Stimulated activated CD8-positive, alpha-beta memory T cell treated with anti-CD3 and anti-CD28 coated beads, Interleukin-15, amount 100 ng/mL, for 4 hours (primary cell): ENCODE data around the gene HOXB2.

Experiments
- DNase-seq, 2 donors: peaks; one replicate each; pipeline ENCODE4 v3.0.0-alpha.2; 2020; ENCODE audit warnings: low read depth in 2 of 2

HOXB2 gene

DNA sequence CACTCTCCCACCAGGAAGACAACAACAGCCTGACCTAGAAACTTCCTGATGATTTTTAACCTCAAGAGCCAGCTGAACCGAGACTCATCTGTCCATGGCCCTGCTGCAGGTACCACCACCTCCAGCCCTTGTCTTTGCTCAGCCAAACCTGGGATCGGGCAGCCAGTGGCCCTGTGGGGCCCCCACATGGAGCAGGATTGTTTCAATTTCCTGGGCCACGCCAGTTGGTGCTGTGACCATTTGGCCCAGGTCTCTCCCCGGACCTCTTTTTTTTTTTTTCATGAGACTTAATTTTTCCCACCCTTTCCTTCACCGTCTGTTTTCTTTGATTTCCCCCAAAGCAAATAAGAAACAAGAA is 8.3 kb upstream of the HOXB2 start:
- no peak for DNase-seq

GRCh38 chr17:48552466-48553189 is 7.7 kb upstream of the HOXB2 start:
- no peak for DNase-seq

GRCh38 chr17:48551596-48552465 is 6.9 kb upstream of the HOXB2 start:
- no peak for DNase-seq

- no peak for DNase-seq
These were observed 6.3 kb upstream of the HOXB2 start for GRCh38 chr17:48551214-48551555.

DNA sequence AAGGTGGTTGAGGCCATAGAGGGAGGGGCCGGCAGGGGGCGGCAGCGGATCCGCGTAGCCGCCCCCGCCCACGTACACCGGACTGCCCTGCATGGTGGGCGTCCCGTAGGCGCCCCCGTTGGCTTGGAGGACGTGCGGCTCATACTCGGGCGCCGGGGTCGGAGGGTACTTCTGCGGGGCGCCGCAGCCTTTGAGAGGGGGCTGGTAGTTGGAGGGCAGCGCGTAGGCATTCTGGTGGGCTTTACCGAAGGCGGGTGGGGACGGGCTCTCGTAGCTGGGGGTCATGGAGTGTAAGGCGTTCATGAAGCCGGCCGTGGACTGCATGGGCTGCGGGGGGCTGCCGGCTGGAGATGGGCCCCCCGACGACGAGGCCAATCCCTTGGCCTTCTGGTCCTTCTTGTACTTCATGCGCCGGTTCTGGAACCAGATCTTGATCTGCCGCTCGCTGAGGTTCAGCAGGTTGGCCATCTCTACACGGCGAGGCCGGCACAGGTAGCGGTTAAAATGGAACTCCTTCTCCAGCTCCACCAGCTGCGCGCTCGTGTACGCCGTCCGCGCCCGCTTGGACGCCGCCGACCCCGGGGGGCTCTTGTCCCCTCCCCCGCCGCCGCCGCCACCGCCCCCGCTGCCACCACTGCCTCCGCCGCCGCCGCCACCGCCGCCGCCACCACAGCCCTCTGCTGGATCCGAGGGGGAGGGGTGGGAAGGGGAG is 5.7 kb upstream of the HOXB2 start:
- no peak for DNase-seq

- DNase-seq, result no peak
These were observed 5.1 kb upstream of the HOXB2 start for GRCh38 chr17:48549914-48550501.

DNA sequence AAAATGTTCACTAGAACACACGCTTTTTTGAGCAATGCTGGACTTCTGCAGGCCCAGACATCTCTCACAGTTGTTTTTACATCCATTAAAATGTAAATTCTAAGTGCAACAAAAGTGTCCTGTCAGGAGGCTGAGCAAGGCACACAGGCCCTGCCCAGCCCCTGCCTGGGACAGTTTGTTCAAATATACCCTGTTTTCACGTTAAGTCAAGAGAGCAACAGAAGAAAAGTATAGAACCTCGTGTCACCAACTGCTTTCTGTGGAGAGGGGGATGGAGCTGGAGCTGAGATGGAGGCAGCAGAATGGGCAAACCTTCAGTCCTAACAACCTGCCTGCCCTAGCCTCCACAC is 4.3 kb upstream of the HOXB2 start:
- DNase-seq, result no peak

- DNase-seq, result no peak
These were observed 3.8 kb upstream of the HOXB2 start for GRCh38 chr17:48548523-48549280.

DNA sequence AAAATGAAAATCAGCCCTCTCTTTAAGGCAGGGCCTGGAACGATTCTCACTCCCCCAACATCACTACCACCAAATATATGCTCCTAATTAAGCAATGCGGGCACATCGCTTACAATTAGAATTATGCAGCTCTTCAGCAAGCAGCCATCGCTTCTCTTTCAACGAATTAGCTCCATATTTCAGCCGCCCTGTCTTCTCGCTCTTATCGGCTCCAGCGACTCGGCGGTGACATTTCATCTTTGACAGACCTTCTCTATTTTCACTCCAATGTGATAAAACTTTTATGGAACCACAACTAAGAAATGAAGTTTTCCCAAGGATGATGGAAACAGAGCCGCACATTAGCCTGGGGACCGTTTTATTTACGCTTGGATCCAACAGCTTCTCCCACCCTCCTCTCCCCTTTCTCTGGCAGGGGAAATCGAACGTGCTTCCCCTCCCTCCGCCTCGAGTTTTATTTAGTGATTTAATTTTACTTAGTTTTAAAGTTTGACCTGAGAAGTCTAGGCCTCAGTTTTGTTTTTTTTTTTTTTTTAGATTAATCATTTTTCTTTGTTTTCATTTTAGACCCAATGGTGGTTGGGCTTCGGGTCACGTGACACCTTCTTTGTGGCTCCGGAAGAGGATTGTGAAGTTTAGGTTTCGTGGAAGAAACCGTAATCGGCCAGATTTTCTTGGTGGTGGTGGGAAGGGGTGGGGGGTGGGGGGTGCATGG is 3.1 kb upstream of the HOXB2 start:
- no peak for DNase-seq

DNA sequence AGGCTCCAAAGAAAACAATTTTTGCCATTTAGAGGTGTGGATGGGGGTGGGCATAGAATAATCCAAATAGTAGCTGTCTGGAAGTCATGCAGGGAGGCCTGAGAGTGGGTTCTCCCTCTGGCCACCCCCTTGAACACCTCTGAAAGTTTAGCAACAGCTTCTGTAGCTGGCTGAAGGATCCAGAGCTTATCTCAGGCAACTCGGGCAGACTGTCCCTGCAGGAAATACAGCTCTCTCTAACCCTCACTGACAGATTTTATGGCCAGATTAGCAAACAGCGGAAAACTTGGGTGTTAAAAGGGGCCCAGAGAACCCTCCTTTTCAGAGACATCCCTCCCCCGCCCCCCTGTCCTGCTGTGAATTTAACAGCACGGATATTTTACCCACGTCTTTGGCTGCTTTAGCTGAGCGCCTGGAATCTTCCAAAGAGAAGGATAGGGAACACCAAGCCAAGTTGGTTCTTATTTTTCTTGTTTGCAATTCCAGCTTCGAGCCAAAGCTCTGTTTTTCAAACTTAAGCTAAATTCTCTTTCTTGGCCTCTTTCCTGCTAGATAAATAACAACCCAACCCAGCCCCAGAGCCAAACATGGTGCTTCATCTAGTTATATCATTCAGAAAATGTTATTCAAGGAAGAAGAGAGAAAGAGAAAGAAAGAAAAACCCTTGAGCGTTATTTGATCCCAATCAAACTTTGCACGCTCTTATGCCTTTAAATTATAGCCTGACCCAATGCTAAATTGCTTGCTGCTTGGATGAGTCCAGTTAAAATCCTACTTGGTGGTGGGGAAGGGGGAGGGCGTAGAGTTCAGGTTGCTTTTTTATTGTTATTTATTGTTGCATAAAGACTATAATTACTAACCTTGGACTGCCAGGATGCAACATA is 2.3 kb upstream of the HOXB2 start:
- DNase-seq, result no peak

DNA sequence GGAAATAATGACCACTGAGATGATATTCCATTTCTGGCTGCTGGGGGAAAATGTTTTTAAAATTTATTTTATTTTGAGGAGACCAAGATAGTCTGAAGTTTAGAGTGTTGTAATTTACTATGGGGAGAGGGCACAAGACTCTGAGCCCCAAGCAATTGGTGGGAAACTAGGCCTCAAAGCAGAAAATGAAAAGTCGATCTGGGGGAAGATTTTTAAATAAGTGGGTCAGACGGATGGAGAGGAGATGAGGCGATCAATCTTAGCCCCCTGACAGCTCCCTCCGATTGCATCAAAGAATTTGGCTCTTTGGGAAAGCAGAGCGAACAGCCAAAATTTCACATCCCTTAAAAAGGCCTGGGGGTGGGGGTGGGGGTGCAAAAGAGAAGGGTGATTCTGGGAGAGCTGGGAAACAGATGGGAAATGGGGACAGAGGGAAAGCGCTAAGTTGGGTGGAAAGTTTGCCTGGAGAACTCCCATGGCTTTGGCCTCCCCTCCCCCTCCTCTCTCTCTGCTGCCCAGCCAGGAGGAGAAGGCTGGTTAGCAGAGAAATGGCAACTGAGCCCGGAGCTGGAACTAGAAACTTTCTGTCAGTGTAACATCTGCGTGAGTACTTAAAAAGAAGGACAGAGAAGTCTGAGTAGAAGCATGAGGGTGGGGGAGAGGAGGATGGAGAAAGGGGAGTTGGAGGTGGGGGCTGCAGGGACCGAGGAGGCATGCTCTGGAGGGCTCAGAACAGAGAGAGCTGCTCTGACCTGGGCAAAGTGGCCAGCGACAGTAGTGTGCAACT is 1.4 kb upstream of the HOXB2 start:
- no peak for DNase-seq

DNA sequence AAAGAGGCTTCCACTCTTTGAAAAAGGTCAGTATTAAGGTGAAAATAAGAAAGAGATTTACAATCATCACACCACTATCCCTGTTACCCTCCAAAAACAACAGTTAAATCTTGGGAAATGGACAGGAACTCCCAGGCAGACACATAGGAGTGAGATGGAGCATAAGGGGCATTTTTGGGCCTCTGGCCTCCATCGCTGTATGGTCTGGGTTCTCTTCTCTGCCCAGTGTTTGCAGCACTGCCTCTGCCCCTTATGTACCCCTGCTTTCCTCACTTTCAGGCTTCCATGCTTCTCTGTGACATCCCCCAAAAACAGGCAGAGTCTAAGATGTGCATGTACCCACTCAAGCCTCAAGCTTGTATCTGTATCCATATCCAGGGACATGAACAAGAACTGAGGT is 630 bp upstream of the HOXB2 start:
- no peak for DNase-seq

DNA sequence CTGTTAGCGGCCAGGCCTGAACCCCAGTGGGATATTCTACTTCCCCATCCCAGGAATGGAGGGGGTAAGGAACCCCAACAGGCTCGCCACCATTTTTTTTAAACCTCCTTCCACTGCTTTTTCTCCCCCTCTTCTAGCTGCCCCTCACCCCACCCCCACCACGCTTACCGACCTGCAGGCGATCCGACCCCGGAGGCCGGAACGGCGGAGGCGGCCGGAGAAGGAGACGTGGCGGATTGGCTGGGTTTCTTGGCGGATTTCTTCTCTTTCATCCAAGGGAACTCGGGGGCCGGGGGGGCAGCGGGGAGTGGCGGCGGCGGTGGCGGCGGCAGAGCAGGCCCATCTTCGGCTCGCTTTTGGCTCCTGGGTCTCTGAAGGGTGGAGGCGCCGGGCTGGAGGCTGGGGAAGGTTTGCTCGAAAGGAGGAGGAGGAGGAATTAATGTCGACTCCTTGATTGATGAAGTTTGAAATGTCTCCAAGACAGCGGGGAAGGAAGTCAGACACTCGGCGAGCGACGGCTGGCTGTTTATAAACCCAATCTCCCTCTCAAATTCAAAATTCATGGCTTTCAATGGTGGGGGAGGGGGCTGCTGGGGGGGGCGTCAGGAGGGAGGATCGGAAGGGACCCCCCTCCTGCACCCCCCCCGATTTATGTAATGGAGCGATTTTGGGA is 424 bp downstream of the HOXB2 start:
- no peak for DNase-seq

DNA sequence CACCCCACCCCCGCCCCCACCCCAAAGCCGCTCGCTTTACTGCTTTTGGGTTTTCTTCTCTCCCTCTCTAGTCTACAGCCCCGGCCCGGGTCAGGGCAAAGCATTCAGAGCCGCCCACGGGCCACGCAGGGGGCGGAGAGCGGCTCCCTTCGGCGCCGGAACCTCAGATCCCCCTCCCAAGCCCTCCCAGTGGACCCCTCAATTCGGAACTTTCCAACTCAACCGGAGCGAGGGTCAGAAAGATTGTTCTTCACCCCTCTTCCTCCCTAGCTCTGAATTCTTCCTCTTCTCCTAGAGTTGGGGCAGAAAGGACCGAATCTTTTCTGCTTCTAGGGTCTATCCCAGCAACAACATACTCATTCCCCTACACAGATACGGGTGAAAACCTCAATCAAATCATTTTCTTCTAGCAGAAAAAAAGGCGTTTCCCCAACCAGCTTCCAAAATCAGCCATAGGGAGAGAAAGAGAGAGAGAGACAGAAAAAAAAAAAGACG is 1.0 kb downstream of the HOXB2 start:
- DNase-seq, result no peak

DNA sequence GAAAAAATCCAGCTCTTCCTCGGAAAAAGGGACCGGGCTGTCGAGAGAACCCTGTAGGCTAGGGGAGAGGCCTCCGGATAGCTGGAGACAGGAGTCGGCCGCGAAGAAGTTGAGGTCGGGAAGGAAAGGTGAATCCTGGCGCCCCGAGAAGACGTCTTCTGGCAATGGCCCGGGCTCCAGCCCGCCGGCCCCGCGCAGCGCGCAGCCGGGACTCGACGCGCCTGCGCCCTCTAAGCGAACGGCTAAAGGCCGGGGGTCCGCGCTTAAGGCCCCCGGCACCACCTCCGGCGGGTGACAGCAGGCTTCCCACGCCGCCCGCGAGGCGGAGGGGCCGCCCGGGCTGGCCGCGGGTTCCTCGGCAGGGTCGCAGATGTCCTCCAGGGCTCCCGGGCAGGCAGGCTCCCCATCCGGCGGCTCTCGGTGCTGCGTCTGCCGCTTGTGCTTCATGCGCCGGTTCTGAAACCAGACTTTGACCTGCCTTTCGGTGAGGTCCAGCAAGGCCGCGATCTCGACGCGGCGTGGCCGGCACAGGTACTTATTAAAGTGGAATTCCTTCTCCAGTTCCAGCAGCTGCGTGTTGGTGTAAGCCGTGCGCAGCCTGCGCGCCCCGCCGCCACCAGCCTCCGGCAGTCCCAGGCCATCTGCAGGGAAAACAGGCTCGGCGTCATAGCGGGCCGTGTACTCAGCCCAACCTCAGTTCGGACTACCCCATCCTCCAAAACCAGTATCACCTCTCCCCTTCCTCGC is 1.6 kb downstream of the HOXB2 start:
- DNase-seq, result no peak

DNA sequence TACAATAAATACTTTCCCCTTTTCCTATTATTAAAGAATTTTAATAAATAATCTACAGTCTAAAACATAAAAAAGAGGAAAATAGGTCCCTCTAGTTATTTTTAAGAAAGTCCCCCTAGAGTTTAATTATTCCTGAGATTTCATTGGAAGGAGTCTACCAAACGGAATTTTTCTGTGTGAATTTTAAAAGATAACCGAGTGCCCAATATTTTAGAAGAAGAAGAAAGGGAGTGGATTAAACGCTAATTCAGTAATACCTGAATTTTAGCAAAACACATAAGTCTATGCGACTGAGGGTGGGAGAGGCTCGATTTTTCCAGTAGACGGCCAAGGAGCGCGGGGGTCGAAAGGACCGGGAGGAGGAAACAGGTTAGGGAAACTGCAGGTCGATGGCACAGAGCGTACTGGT is 2.2 kb downstream of the HOXB2 start:
- DNase-seq, result no peak

DNA sequence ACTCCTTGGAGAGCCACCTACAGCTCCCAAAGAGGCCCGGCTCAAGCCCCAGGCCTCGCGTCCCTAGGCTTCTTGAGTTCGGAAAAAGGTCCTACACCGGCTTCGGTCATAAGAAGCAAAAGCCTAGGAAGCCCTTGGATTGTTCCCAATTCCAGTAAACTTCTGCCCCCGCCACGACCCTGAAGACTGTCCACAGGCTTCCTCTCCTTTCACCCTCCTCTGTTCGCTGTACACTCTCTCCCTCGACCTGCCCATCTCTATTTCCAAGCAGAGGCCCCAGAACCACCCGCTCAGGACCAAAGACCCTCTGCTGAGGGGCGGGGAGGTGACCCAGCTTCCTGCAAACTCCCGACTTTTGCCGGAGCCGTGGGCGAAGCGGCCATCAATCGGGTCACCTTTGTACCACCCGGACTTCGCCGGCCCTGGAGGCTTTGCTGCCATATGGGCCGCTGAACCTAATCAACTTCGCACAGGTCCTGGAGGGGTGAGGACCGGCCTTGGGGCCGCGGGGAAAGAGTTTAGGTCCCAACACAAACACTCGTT is 2.7 kb downstream of the HOXB2 start:
- no peak for DNase-seq
